Nephron (organoid): Measurements from ENCODE around the gene SLC9A1.

Source experiments
- H3K27ac Mint-ChIP-seq, 3 experiments: 2 replicates each; pipeline ENCODE4 v1.8.0; 2020; ENCODE audit warnings: mixed read lengths in 3 of 3, mild to moderate bottlenecking in 2 of 3, moderate library complexity in 1 of 3
- H3K27me3 Mint-ChIP-seq: 2 replicates; pipeline ENCODE4 v1.8.0; 2021; ENCODE audit warnings: low read depth, mild to moderate bottlenecking, moderate library complexity, mixed read lengths
- H3K36me3 Mint-ChIP-seq: 2 replicates; pipeline ENCODE4 v1.8.0; 2020; ENCODE audit warnings: low read depth, mixed read lengths
- H3K4me1 Mint-ChIP-seq: 2 replicates; pipeline ENCODE4 v1.8.0; 2020; ENCODE audit warnings: mixed read lengths
- H3K4me3 Mint-ChIP-seq, 3 experiments: 2 replicates each; pipeline ENCODE4 v1.8.0; 2020; ENCODE audit warnings: mild to moderate bottlenecking in 3 of 3, mixed read lengths in 3 of 3, moderate library complexity in 2 of 3
- H3K9me3 Mint-ChIP-seq: 2 replicates; pipeline ENCODE4 v1.8.0; 2020; ENCODE audit warnings: mixed read lengths
- CTCF ChIP-seq, 3 experiments: fragments of 200-600 bp; sonication (generic); IDR thresholded peaks; one replicate each; pipeline ENCODE4 v1.5.0; 2021; ENCODE audit warnings: antibody characterized with exemption in 3 of 3; ENCODE audit not compliant: unreplicated experiment in 3 of 3

The SLC9A1 gene

GRCh38 chr1:27060891-27061290 lies 94.0 kb downstream of the SLC9A1 start:
- peak overlapping the region; percentile 58 to 86 (median 83) for H3K27ac Mint-ChIP-seq
- no peak for TF ChIP-seq CTCF (IDR thresholded peaks at IDR 0.05; ENCODE audit: unreplicated experiment in 3 of 3)
- no peaks in the 10 kb centered on the region for H3K9me3 Mint-ChIP-seq
- peaks cover 38% of the 10 kb centered on the region for H3K4me1 Mint-ChIP-seq
- no peaks in the 10 kb centered on the region for H3K27me3 Mint-ChIP-seq
- H3K4me3 Mint-ChIP-seq = no peak overlapping the region
- no peaks in the 10 kb centered on the region for H3K36me3 Mint-ChIP-seq

GRCh38 chr1:27058966-27059669 lies 95.8 kb downstream of the SLC9A1 start:
- H3K4me1 Mint-ChIP-seq = peaks cover 38% of the 10 kb centered on the region
- H3K36me3 Mint-ChIP-seq = no peaks in the 10 kb centered on the region
- H3K9me3 Mint-ChIP-seq = no peaks in the 10 kb centered on the region
- H3K27ac Mint-ChIP-seq = peak overlapping the region; percentile 92 to 97 (median 95)
- TF ChIP-seq CTCF (IDR thresholded peaks at IDR 0.05; ENCODE audit: unreplicated experiment in 3 of 3) = no peak
- H3K4me3 Mint-ChIP-seq = peak overlapping the region in 2 of 3 experiments; percentile 36 to 43
- no peaks in the 10 kb centered on the region for H3K27me3 Mint-ChIP-seq

GRCh38 chr1:27057801-27058625 lies 96.9 kb downstream of the SLC9A1 start:
- TF ChIP-seq CTCF (IDR thresholded peaks at IDR 0.05; ENCODE audit: unreplicated experiment in 3 of 3) = no peak
- Mint-ChIP-seq H3K4me1 (peaks cover 38% of the 10 kb centered on the region), H3K9me3 (no peaks in the 10 kb centered on the region), H3K27ac (peak overlapping the region; percentile 90 to 97 (median 95)), H3K4me3 (peak overlapping the region; percentile 26 to 64 (median 44)), H3K27me3 (no peaks in the 10 kb centered on the region), H3K36me3 (no peaks in the 10 kb centered on the region)

GRCh38 chr1:27057389-27057788 lies 97.5 kb downstream of the SLC9A1 start:
- peak overlapping the region; percentile 90 to 97 (median 95) for H3K27ac Mint-ChIP-seq
- H3K9me3 Mint-ChIP-seq = no peaks in the 10 kb centered on the region
- no peaks in the 10 kb centered on the region for H3K36me3 Mint-ChIP-seq
- peaks cover 38% of the 10 kb centered on the region for H3K4me1 Mint-ChIP-seq
- no peak for TF ChIP-seq CTCF (IDR thresholded peaks at IDR 0.05; ENCODE audit: unreplicated experiment in 3 of 3)
- H3K4me3 Mint-ChIP-seq = peak overlapping the region in 1 of 3 experiments; percentile 5
- no peaks in the 10 kb centered on the region for H3K27me3 Mint-ChIP-seq

- peaks cover 26% of the 10 kb centered on the region for H3K4me1 Mint-ChIP-seq
- peak overlapping the region in 1 of 3 experiments; percentile 56 for H3K27ac Mint-ChIP-seq
- H3K9me3 Mint-ChIP-seq = no peaks in the 10 kb centered on the region
- TF ChIP-seq CTCF (IDR thresholded peaks at IDR 0.05; ENCODE audit: unreplicated experiment in 3 of 3) = no peak
- H3K36me3 Mint-ChIP-seq = no peaks in the 10 kb centered on the region
- no peak overlapping the region for H3K4me3 Mint-ChIP-seq
- H3K27me3 Mint-ChIP-seq = no peaks in the 10 kb centered on the region
These were observed 100.8 kb downstream of the SLC9A1 start for GRCh38 chr1:27053977-27054753.
